HG02938 (cell line): ENCODE data around the gene CENPT.
"Not testable (repeated sequence)": the region's sequence is repeated elsewhere in the genome, so short reads cannot be mapped to it uniquely, and the experiment has no call there.

Experiments used
- ATAC-seq: cut with Tn5 transposase; IDR thresholded peaks from one replicate; pipeline ENCODE4 v1.9.1; 2021; ENCODE audit warnings: mild to moderate bottlenecking, moderate library complexity; ENCODE audit not compliant: unreplicated experiment

The CENPT gene

DNA sequence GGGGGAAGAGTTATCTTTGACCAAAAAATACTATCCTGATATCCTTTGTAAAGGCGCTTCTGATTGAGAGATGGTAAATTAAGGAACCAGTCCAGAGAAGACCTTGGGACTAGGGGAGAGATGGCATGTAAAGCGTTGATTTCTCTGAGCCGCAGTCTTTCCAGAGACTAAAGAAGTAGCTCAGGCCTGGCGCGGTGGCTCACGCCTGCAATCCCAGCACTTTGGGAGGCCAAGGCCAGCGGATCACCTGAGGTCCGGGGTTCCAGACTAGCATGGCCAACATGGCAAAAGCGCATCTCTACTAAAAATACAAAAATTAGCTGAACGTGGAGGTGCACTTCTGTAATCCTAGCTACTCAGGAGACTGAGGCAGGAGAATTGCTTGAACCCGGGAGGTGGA is 625 bp upstream of the CENPT start:
- ATAC-seq = no peak

DNA sequence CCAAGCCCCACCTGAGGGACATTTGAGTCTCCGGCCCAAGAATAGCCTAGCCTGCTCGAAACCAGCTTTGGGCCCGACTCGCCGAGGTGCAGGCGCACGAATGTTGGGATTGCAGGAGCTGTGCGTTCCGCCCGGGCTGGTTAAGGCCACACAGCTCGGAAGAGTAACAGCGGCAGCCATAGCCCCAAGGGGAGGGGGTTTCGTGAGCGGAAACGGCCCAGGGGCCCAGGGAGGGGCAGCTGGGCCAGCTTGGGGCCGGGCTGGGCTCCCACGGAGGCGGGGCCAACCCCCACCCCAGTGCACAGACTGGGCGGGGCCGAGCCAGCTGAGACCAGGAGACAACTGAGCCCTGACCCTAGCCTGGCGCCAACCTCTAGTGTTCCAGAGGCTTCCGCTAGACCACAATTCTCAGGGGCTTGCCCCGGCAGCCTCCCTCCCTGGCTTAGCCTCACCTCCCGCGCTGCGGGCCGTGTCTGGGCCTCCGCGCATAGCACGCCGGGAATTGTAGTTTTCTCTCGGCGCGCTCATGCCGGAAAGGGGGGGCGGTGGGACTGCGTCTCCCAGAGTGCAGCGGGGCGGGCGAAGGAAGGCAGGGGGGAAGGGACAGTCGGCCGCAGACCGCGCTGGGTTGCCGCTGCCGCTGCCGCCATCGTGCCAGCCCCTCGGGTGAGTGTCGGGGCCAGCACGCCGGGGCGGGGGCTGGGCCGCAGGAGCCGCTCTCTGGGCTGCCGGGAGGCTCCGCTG is 1.0 kb downstream of the CENPT start, which contains the start of gene NUTF2:
Gene NUTF2 (plus strand): TSS at position 614 of the 744 bp plus-strand sequence. CDS start 18,198 bp downstream, outside the sequence.
- peak; percentile 54 for ATAC-seq

DNA sequence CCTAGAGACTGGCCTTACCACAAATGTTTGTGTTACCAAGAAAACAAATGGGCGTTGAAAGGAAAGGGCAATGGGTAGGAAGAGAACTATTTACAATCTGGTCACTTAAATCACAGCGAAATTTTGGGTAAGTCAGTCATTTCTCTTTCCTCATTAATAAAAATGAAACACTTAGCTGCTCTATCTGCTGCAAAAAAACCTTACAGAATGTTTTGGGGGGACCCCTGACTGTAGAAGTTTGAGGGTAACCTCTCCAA is 1.5 kb downstream of the CENPT start:
- no peak for ATAC-seq

DNA sequence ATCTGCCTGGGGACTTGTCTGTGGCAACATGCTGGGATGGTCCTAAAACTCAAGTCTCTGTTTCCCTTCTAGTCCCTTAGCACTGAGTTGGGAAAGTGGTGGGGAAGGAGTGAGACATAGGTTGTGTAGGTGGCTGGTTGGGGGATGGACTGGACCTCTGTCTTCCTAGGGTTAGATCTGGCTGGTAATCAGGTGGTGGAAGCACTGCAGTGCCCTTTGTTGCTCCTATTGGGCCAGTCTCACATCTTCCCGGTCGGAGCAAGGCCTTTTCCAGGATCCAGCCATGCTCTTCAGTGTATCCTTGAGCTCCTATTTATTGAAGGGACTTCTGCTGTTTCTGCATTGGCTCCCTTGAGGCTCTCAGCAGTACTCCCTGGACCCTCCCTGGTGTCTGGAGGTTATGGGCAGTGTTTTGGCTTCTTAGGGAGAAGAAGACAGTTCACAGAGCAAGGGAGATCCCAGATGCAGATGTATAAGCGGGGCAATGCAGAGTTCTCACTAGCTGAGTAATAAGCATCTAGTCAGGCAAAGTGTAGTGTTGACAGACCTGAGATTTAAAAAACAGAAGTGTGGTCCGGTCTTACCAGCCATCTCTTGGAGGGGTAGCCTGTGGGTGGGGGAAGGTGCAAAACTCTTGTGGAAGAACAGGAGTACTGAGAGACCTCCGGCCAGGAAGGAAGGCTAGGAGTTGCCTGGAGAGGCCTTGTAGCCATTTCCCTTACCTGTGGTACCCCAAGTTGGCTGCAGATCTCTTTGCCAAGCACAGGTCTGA is 2.0 kb downstream of the CENPT start:
- no peak for ATAC-seq

DNA sequence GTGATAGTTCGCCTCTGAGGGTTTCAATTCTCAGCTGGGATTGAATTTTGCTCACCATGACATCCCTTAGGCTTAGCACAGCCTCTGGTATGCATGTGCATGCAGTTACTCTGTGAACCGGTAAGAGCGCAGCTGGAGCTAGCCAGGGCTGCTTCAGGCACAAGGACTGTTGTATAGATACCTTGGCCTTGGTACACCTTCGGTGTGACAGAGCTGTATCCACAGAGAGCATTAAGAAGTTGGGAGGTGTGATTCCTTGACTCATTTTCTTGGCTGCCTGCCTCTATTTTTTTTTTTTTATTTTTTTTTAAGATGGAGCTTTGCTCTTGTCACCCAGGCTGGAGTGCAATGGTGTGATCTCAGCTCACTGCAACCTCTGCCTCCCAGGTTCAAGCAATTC is 3.0 kb downstream of the CENPT start:
- ATAC-seq = no peak

- ATAC-seq = no peak
These were observed 4.1 kb downstream of the CENPT start for GRCh38 chr16:67843343-67843765.

- ATAC-seq = peak; percentile 6
These were observed 4.8 kb downstream of the CENPT start for GRCh38 chr16:67842509-67843342.

DNA sequence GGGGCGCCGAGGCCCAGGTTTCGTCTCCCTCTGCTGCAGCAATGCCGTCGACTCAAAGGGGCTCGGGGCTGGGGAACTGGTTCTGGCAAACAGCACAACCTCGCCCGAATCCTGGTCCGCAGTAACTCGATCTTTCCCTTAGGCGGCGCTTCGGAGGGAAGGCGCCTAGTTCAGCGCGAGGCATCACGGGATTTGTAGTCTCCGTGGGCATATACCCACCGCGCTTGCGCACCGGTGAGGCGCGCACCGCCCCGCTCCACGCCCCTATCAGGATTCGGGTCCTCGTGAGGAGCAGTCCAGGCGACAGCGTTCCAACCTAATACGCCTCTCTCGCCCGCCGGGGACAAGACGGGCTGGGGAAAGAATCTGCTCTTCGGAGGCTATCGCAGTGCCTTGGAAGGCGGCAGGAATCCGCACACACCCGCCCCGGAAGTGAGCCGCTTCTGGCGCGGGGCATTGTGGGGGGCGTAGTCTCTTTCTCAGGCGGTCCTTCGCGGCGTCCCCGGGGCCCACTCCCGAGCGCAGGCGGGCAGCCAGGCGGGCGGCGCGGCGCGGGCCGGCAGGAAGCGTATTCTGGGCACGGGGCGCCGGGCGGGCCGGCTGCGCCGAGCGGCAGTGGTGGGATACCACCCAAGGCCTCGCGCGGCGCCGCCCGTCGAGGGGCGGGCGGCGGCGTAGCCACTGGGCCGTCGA is 5.5 kb downstream of the CENPT start, which contains the start of gene THAP11:
Gene THAP11 (plus strand): TSS at position 505 of the 693 bp plus-strand sequence. CDS start 235 bp downstream, outside the sequence.
- peak; percentile 36 for ATAC-seq

DNA sequence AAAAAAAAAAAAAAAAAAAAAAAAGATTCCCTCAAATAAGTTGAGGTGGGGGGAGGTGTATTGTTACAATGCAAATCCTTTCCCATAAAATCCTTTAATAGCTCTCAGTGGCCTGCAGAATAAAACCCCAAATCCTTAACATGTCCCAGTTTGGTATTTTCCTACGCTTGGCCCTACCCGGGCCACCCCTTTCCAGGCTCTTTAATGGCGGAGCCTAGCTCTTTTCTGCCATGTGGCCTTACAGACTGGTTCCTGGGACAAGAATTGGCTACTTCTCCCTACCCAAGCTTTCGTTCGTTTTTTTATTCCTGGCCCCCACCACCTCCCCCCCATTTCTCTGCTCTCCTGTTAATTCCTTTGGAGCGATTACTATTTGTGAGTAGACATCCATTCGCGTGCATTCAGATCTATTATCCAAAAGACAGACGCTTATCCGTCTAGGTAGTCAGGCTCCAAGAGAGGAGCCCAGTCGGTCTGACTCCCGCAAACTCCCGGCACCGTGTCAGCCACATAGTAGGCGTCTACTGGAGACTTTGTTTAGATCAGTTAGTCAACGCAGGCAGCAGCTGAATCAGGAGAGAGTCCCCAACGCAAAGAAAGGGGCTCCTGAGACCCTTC is 6.2 kb downstream of the CENPT start:
- ATAC-seq = no peak

- ATAC-seq = no peak
These were observed 9.7 kb downstream of the CENPT start for GRCh38 chr16:67837811-67838210.

DNA sequence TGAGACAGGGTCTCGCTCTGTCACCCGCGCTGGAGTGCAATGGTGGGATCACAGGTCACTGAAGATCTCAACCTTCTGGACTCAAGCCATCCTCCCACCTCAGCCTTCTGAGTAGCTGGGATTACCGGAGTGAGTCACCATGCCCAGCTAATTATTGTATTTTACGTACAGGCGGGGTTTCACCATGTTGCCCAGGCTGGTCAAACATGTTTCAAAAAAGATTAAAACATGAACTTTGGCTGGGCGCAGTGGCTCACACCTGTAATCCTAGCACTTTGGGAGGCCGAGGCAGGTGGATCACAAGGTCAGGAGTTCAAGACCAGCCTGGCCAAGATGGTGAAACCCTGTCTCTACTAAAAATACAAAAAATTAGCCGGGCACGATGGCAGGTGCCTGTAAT is 10.3 kb downstream of the CENPT start:
- ATAC-seq = not testable (repeated sequence)

DNA sequence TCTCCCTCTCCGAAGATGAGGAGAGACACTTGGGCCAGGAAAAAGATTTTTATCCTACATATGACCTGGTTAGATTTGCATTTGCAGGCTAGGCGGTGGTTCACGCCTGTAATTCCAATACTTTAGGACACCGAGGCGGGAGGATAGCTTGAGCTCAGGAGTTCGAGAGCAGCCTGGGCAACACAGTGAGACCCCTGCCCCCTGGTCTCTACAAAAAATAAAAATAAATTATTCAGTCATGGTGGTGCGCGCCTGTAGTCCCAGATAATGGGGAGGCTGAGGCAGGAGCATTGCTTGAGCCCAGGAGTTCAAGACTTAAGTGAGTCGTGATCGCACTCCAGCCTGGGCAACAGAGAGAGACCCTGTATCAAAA is 13.3 kb downstream of the CENPT start:
- no peak for ATAC-seq

- ATAC-seq = peak; percentile 97
These were observed 13.9 kb downstream of the CENPT start for GRCh38 chr16:67833415-67834241.

- no peak for ATAC-seq
These were observed 14.5 kb downstream of the CENPT start for GRCh38 chr16:67833030-67833414.

DNA sequence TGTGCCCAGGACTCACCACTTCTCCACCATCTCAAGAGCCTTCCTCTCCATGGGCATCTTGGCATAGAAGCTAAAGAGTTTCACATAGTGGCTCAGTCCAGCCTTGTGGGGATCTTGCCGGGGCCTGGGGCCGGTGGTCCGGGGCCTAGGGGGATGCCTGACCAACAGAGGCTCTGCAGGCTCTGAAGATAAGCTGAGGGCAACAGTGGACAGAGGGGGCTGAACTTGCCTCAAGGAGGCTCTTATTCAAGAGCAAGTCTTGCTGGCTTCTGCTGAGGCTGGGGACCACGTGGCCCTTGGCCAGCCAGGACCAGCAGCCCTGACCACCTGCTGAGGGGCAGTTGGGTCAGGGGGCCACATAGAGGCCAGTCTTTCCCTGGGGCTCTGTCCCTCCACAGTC is 18.8 kb downstream of the CENPT start:
- ATAC-seq = no peak

DNA sequence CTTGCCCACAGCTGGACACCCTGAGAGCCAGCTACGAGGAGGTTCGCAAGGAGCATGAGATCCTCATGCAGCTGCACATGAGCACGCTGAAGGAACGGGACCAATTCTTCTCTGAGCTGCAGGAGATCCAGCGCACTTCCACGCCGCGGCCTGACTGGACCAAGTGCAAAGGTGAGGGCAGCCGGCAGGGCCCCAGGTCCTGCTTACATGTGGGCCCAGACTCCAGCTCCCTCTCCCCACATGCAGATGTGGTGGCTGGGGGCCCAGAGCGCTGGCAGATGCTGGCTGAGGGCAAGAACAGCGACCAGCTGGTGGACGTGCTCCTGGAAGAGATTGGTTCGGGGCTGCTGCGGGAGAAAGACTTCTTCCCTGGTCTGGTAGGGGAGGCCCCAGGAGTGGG is 21.6 kb downstream of the CENPT start:
- ATAC-seq = no peak

- ATAC-seq = no peak
These were observed 22.4 kb downstream of the CENPT start for GRCh38 chr16:67825119-67825518.

DNA sequence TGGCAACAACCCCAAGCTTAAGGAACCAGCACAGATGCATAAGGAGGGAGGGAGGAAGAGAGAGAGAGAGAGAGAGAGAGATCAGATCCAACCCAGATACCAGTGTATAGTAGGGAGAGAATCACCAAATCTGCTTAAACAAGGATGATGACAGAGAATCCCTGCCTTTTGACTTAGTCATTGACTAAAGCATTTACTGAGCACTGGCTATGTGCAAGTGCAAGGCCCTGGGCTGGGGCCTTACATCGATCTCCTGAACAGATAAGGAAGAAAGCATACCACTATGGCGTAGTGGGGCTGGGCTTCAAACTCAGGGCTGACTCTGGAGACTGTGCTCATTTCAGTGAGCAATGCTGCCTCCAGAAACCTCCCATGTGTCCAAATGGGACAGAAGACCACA is 25.0 kb downstream of the CENPT start:
- ATAC-seq = no peak

DNA sequence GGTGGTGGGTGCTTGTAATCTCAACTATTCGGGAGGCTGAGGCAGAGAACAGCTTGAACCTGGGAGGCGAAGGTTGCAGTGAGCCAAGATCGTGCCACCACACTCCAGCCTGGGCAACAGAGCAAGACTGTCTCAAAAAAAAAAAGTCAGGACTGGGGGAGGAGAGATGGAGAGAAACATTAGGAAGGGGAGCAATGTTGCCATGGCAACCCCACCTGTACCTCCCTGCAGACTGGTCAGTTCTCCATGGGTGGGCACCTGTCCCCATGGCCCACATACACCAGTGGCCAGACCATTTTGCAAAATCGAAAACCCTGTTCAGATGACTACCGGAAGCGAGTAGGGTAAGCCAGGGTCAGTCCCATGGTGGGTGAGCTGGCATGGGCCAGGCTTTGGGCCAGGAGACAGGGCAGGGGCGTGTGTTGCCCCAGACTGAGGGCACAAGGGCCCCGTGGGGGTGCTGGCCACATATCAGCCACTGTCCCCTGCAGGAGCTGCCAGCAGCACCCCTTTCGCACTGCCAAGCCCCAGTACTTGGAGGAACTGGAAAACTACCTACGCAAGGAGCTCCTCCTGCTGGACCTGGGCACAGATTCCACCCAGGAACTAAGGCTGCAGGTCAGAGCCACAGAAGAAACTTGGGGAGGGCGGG is 26.8 kb downstream of the CENPT start:
- ATAC-seq = no peak
